ENCODE results near the gene DENND4A. TPM values are rescaled to one million over a fixed set of nuclear protein-coding genes. Genes with fewer than 3 reads are reported as not detected.

The DENND4A gene
- total RNA-seq, 1 experiment from 2014 or later, result 12.7 TPM

DNA sequence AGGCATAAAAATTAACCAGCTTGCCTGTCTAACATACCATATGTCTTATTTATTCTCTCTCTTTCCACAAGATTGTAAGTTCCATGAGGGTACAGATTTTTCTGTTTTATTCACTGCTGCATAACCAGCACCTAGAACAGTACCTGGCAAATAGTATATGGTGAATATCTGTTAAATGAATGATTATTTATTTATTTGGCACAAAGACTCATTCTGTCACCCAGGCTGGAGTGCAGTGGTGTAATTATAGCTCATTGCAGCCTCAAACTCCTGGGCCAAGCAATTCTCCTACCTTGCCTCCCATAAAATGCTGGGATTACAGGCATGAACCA lies 24.9 kb downstream of the DENND4A start:
- no peaks in the 10 kb centered on the region for H3K27me3 ChIP-seq (replicated peaks; ENCODE audit: control insufficient read depth, insufficient read depth, low read length)
- H3K36me3 Mint-ChIP-seq (ENCODE audit: insufficient read depth, unreplicated experiment), result no peaks in the 10 kb centered on the region
- ChIA-PET POLR2A (no interaction called here), CTCF (no interaction called here)
- no peaks in the 10 kb centered on the region for H3K9me3 Mint-ChIP-seq (ENCODE audit: unreplicated experiment)
- H3K36me3 ChIP-seq (ENCODE audit: control insufficient read depth, insufficient read depth, low read length), result no peaks in the 10 kb centered on the region
- H3K4me1 ChIP-seq, result peaks cover 10% of the 10 kb centered on the region; the same call in 1 of the 2 replicates
- H3K4me3 ChIP-seq (ENCODE audit: low read depth, low read length), result no peak overlapping the region
- no peaks in the 10 kb centered on the region for H3K27me3 Mint-ChIP-seq (ENCODE audit: insufficient read depth, unreplicated experiment)
- no peak overlapping the region for H3K27ac Mint-ChIP-seq (ENCODE audit: unreplicated experiment)
- BruUV-seq (replicated peaks), result no TSS peak
- no peaks in the 10 kb centered on the region for H3K9me3 ChIP-seq
- TF ChIP-seq, protein P1, sequence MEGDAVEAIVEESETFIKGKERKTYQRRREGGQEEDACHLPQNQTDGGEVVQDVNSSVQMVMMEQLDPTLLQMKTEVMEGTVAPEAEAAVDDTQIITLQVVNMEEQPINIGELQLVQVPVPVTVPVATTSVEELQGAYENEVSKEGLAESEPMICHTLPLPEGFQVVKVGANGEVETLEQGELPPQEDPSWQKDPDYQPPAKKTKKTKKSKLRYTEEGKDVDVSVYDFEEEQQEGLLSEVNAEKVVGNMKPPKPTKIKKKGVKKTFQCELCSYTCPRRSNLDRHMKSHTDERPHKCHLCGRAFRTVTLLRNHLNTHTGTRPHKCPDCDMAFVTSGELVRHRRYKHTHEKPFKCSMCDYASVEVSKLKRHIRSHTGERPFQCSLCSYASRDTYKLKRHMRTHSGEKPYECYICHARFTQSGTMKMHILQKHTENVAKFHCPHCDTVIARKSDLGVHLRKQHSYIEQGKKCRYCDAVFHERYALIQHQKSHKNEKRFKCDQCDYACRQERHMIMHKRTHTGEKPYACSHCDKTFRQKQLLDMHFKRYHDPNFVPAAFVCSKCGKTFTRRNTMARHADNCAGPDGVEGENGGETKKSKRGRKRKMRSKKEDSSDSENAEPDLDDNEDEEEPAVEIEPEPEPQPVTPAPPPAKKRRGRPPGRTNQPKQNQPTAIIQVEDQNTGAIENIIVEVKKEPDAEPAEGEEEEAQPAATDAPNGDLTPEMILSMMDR (IDR thresholded peaks at IDR 0.05; ENCODE audit: insufficient read depth in 1 of 2, low read depth in 1 of 2, low read length in 1 of 2, severe bottlenecking in 1 of 2, unreplicated experiment in 1 of 2), result no peak
- DNase-seq, result no peak
- H3K4me1 Mint-ChIP-seq (ENCODE audit: low read depth, unreplicated experiment), result no peaks in the 10 kb centered on the region
- intact Hi-C loops (cut with micrococcal nuclease; ENCODE audit: unreplicated experiment), result no loop called here
- H3K4me3 Mint-ChIP-seq (ENCODE audit: unreplicated experiment), result no peak overlapping the region

DNA sequence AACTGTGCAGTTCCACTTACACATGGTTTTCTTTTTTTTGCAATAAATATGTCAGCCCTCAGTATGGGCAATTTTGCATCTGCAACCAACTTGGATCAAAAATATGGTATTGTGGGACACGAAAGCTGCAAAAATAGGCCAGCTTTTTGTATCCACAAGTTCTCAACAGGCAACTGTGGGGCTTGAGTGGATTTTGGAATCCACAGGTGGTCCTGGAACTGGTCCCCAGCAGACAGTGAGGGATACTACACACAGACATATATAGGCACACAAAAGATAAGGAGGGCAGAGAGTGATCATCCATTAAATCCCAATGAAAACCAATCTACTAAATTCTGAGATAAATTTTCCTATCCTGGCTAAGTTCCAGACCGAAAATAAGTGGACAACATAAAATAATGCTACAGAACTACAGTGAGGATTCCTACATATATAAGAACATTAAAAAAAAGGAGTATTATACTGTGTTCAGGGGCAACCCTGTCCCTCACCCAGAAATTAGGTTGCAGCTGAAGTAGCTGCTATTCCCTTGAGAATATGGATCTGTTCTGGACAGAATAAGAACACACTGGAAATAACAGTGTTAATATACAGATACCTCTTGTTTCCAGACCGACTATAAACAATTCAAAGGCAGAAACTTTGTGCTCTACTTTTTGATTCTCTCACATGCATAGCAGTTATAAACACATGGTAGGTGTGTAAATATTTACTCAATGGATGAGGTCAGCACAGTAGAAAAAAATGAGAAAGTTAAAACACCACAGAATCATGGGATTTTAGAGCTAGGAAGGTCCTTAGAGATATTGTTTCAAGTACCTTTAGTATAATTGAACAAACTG lies 25.4 kb downstream of the DENND4A start:
- ChIA-PET CTCF (no interaction called here), POLR2A (interaction anchor here (1.6 kb wide), 1 partner anchor 25 kb away, joined by 4 read pairs; the partner anchor contains the start of gene DENND4A)
- Histone ChIP-seq H3K36me3 (ENCODE audit: control insufficient read depth, insufficient read depth, low read length) (no peaks in the 10 kb centered on the region), H3K4me1 (peaks cover 10% of the 10 kb centered on the region; the same call in 1 of the 2 replicates), H3K27me3 (replicated peaks; ENCODE audit: control insufficient read depth, insufficient read depth, low read length) (no peaks in the 10 kb centered on the region), H3K4me3 (ENCODE audit: low read depth, low read length) (no peak overlapping the region), H3K9me3 (no peaks in the 10 kb centered on the region)
- no peaks in the 10 kb centered on the region for H3K4me1 Mint-ChIP-seq (ENCODE audit: low read depth, unreplicated experiment)
- no peaks in the 10 kb centered on the region for H3K27me3 Mint-ChIP-seq (ENCODE audit: insufficient read depth, unreplicated experiment)
- no peak overlapping the region for H3K4me3 Mint-ChIP-seq (ENCODE audit: unreplicated experiment)
- intact Hi-C loops (cut with micrococcal nuclease; ENCODE audit: unreplicated experiment), result no loop called here
- TF ChIP-seq, protein P1 (IDR thresholded peaks at IDR 0.05; ENCODE audit: insufficient read depth in 1 of 2, low read depth in 1 of 2, low read length in 1 of 2, severe bottlenecking in 1 of 2, unreplicated experiment in 1 of 2), result no peak
- no peaks in the 10 kb centered on the region for H3K9me3 Mint-ChIP-seq (ENCODE audit: unreplicated experiment)
- no TSS peak for BruUV-seq (replicated peaks)
- no peaks in the 10 kb centered on the region for H3K36me3 Mint-ChIP-seq (ENCODE audit: insufficient read depth, unreplicated experiment)
- no peak overlapping the region for H3K27ac Mint-ChIP-seq (ENCODE audit: unreplicated experiment)
- no peak for DNase-seq

DNA sequence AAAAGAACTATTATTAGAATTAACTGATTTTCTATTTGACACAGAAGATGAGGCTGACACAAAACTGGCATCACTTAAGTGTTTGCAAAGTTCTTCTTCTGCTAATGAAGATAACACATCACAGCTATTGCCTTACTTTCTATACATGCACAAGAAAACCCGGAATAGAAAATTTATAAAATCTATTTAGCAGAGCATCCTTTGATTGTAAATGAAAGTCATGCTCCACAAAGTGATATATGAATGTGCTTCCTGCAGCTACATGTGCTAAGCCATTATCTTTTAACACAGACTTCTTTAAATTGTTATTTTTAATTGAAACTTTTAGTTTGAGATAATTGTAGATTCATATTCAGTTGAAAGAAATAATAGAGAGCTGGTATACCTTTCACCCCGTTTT lies 27.0 kb downstream of the DENND4A start:
- Mint-ChIP-seq H3K9me3 (ENCODE audit: unreplicated experiment) (no peaks in the 10 kb centered on the region), H3K27ac (ENCODE audit: unreplicated experiment) (no peak overlapping the region), H3K36me3 (ENCODE audit: insufficient read depth, unreplicated experiment) (no peaks in the 10 kb centered on the region), H3K27me3 (ENCODE audit: insufficient read depth, unreplicated experiment) (no peaks in the 10 kb centered on the region), H3K4me3 (ENCODE audit: unreplicated experiment) (no peak overlapping the region), H3K4me1 (ENCODE audit: low read depth, unreplicated experiment) (no peaks in the 10 kb centered on the region)
- Histone ChIP-seq H3K4me1 (peaks cover 10% of the 10 kb centered on the region; the same call in 1 of the 2 replicates), H3K9me3 (no peaks in the 10 kb centered on the region), H3K27me3 (replicated peaks; ENCODE audit: control insufficient read depth, insufficient read depth, low read length) (no peaks in the 10 kb centered on the region), H3K4me3 (ENCODE audit: low read depth, low read length) (no peak overlapping the region), H3K36me3 (ENCODE audit: control insufficient read depth, insufficient read depth, low read length) (no peaks in the 10 kb centered on the region)
- ChIA-PET CTCF (no interaction called here), POLR2A (interaction anchor here (1.6 kb wide), 1 partner anchor 27 kb away, joined by 4 read pairs; the partner anchor contains the start of gene DENND4A)
- TF ChIP-seq, protein P1 (IDR thresholded peaks at IDR 0.05; ENCODE audit: insufficient read depth in 1 of 2, low read depth in 1 of 2, low read length in 1 of 2, severe bottlenecking in 1 of 2, unreplicated experiment in 1 of 2), result no peak
- DNase-seq, result no peak
- BruUV-seq (replicated peaks), result no TSS peak
- intact Hi-C loops (cut with micrococcal nuclease; ENCODE audit: unreplicated experiment), result no loop called here

All from Caco-2 (cell line).